Renal cortex interstitium (tissue), 3 donors: ENCODE measurements around the gene GPANK1. TPM values are rescaled to one million over a fixed set of nuclear protein-coding genes. Genes with fewer than 3 reads are reported as not detected.

Experiments used
- polyA plus RNA-seq, 3 donors: library from polyadenylated mRNA; unstranded; fragments of 120-200 nt; gene quantifications; one replicate each; pipeline ENCODE4 v1.2.1, GENCODE V29; 2013; ENCODE audit not compliant: insufficient read length in 3 of 3

GPANK1 gene
- polyA plus RNA-seq, 3 donors = 28.1 to 33.1 (median 29.9) TPM

Other genes with a start within 250 kb of the GPANK1 start
- gene MICB, start 166.9 kb downstream of the GPANK1 start, polyA plus RNA-seq = 1 to 10 TPM; 1.4 to 1.8 (median 1.5) TPM
- 10 to 100 TPM; 13.5 to 19.2 (median 17.9) TPM for gene MCCD1, start 136.0 kb downstream of the GPANK1 start, polyA plus RNA-seq
- gene DDX39B, start 123.0 kb downstream of the GPANK1 start, polyA plus RNA-seq = 100 to 1,000 TPM; 573 to 689 (median 586) TPM
- gene ATP6V1G2, start 118.4 kb downstream of the GPANK1 start, polyA plus RNA-seq = 10 to 100 TPM in 2 of 3 donors, 1 to 10 TPM in 1; 5.9 to 11.5 (median 11.0) TPM
- 10 to 100 TPM; 17.0 to 28.4 (median 27.7) TPM for gene NFKBIL1, start 117.4 kb downstream of the GPANK1 start, polyA plus RNA-seq
- gene LTA, start 92.7 kb downstream of the GPANK1 start, polyA plus RNA-seq = under 1 TPM; 0.26 to 0.43 (median 0.33) TPM
- under 1 TPM; 0.18 to 0.40 (median 0.24) TPM for gene TNF, start 89.4 kb downstream of the GPANK1 start, polyA plus RNA-seq
- gene LTB, start 82.6 kb downstream of the GPANK1 start, polyA plus RNA-seq = 1 to 10 TPM in 2 of 3 donors, under 1 TPM in 1; 0.53 to 2.3 (median 2.2) TPM
- gene LST1, start 78.7 kb downstream of the GPANK1 start, polyA plus RNA-seq = 1 to 10 TPM; 4.4 to 6.5 (median 6.3) TPM
- under 1 TPM in 2 of 3 donors, not detected in 1; 0.19 TPM for gene NCR3, start 72.0 kb downstream of the GPANK1 start, polyA plus RNA-seq
- 10 to 100 TPM; 63.3 to 80.6 (median 78.2) TPM for gene AIF1, start 49.8 kb downstream of the GPANK1 start, polyA plus RNA-seq
- 100 to 1,000 TPM; 161 to 211 (median 207) TPM for gene PRRC2A, start 44.3 kb downstream of the GPANK1 start, polyA plus RNA-seq
- 100 to 1,000 TPM; 243 to 263 (median 257) TPM for gene BAG6, start 12.3 kb downstream of the GPANK1 start, polyA plus RNA-seq
- 100 to 1,000 TPM; 105 to 114 (median 110) TPM for gene APOM, start 9.1 kb downstream of the GPANK1 start, polyA plus RNA-seq
- gene C6orf47, start 4.2 kb downstream of the GPANK1 start, polyA plus RNA-seq = 10 to 100 TPM; 17.3 to 22.9 (median 18.4) TPM
- gene CSNK2B, start 1.1 kb upstream of the GPANK1 start, polyA plus RNA-seq = 100 to 1,000 TPM; 232 to 252 (median 246) TPM
- 10 to 100 TPM; 22.8 to 30.6 (median 25.3) TPM for gene LY6G5B, start 5.0 kb upstream of the GPANK1 start, polyA plus RNA-seq
- 1 to 10 TPM; 2.4 to 3.5 (median 3.4) TPM for gene LY6G5C, start 16.1 kb upstream of the GPANK1 start, polyA plus RNA-seq
- 10 to 100 TPM; 52.4 to 70.9 (median 61.6) TPM for gene ABHD16A, start 38.3 kb upstream of the GPANK1 start, polyA plus RNA-seq
- gene LY6G6F, start 41.9 kb upstream of the GPANK1 start, polyA plus RNA-seq = 1 to 10 TPM in 1 of 3 donors, under 1 TPM in 2; 0.44 to 1.2 (median 0.73) TPM
- gene LY6G6D, start 50.4 kb upstream of the GPANK1 start, polyA plus RNA-seq = under 1 TPM in 1 of 3 donors, not detected in 2; 0.20 TPM
- gene LY6G6C, start 56.7 kb upstream of the GPANK1 start, polyA plus RNA-seq = under 1 TPM in 2 of 3 donors, not detected in 1; 0.26 to 0.41 TPM
- gene MPIG6B, start 58.4 kb upstream of the GPANK1 start, polyA plus RNA-seq = 1 to 10 TPM; 1.6 TPM
- 100 to 1,000 TPM; 152 to 237 (median 188) TPM for gene DDAH2, start 64.3 kb upstream of the GPANK1 start, polyA plus RNA-seq
- gene CLIC1, start 71.5 kb upstream of the GPANK1 start, polyA plus RNA-seq = 100 to 1,000 TPM; 268 to 296 (median 292) TPM
- gene MSH5, start 75.0 kb upstream of the GPANK1 start, polyA plus RNA-seq = 10 to 100 TPM; 21.4 to 59.0 (median 22.1) TPM
- 10 to 100 TPM in 2 of 3 donors, 1 to 10 TPM in 1; 6.8 to 17.2 (median 10.0) TPM for gene SAPCD1, start 97.7 kb upstream of the GPANK1 start, polyA plus RNA-seq
- 10 to 100 TPM in 1 of 3 donors, 1 to 10 TPM in 2; 7.3 to 13.9 (median 8.5) TPM for gene VWA7, start 112.3 kb upstream of the GPANK1 start, polyA plus RNA-seq
- 10 to 100 TPM; 58.7 to 72.2 (median 61.2) TPM for gene VARS1, start 130.8 kb upstream of the GPANK1 start, polyA plus RNA-seq
- 10 to 100 TPM; 72.1 to 90.4 (median 82.4) TPM for gene LSM2, start 142.0 kb upstream of the GPANK1 start, polyA plus RNA-seq
- gene HSPA1L, start 150.3 kb upstream of the GPANK1 start, polyA plus RNA-seq = 1 to 10 TPM; 3.3 to 5.0 (median 4.0) TPM
- 100 to 1,000 TPM in 2 of 3 donors, 10 to 100 TPM in 1; 84.4 to 121 (median 116) TPM for gene HSPA1A, start 150.5 kb upstream of the GPANK1 start, polyA plus RNA-seq
- 100 to 1,000 TPM; 119 to 167 (median 142) TPM for gene HSPA1B, start 162.7 kb upstream of the GPANK1 start, polyA plus RNA-seq
- 10 to 100 TPM; 74.6 to 79.3 (median 78.1) TPM for gene NEU1, start 197.8 kb upstream of the GPANK1 start, polyA plus RNA-seq
- 10 to 100 TPM; 40.7 to 82.8 (median 51.9) TPM for gene SLC44A4, start 214.0 kb upstream of the GPANK1 start, polyA plus RNA-seq
- gene EHMT2, start 232.7 kb upstream of the GPANK1 start, polyA plus RNA-seq = 10 to 100 TPM; 74.6 to 98.4 (median 83.9) TPM
- 10 to 100 TPM; 23.4 to 35.5 (median 23.6) TPM for gene ZBTB12, start 237.1 kb upstream of the GPANK1 start, polyA plus RNA-seq